Activated naive CD8-positive, alpha-beta T cell treated with anti-CD3 and anti-CD28 coated beads, Interleukin-2, amount 50 U/mL, for 16 hours (primary cell): Measurements from ENCODE around the gene SSBP1.
"Not testable (repeated sequence)": the region's sequence is repeated elsewhere in the genome, so short reads cannot be mapped to it uniquely, and the experiment has no call there.

Experiments used
- DNase-seq: peaks from one replicate; pipeline ENCODE4 v3.0.0-alpha.2; 2020; ENCODE audit warnings: low read depth, low spot score

SSBP1 gene

GRCh38 chr7:141737836-141738591 lies at the start of gene SSBP1:
Gene SSBP1 (plus strand): TSS chr7:141738358. CDS start chr7:141739167, 809 bp downstream.
- DNase-seq = peak; percentile 81

- DNase-seq = not testable (repeated sequence)
These were observed 48.9 kb upstream of the SSBP1 start for GRCh38 chr7:141689072-141689825.

- no peak for DNase-seq
These were observed 46.6 kb upstream of the SSBP1 start for GRCh38 chr7:141691540-141691939.

DNA sequence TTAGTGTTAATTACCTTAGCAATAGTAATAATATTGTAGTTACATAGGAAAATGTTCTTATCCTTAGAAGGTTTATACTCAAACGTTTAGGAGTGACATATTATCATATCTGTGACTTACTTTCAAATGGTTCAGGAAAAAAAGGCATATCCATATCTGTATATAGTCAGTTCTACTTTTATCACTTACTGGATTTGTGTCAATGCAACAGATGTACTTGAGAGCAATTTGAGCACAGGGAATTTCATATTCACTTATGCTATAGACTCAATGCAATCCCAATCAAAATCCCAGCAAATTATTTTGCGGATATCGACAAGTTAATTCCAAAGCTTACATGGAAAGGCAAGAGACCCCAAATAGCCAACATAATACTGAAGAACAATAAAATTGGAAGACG lies 46.2 kb upstream of the SSBP1 start:
- no peak for DNase-seq

- no peak for DNase-seq
These were observed 45.1 kb upstream of the SSBP1 start for GRCh38 chr7:141693082-141693481.

GRCh38 chr7:141695803-141696289 lies 42.3 kb upstream of the SSBP1 start:
- DNase-seq = no peak

- no peak for DNase-seq
These were observed 41.8 kb upstream of the SSBP1 start for GRCh38 chr7:141696348-141696747.

DNA sequence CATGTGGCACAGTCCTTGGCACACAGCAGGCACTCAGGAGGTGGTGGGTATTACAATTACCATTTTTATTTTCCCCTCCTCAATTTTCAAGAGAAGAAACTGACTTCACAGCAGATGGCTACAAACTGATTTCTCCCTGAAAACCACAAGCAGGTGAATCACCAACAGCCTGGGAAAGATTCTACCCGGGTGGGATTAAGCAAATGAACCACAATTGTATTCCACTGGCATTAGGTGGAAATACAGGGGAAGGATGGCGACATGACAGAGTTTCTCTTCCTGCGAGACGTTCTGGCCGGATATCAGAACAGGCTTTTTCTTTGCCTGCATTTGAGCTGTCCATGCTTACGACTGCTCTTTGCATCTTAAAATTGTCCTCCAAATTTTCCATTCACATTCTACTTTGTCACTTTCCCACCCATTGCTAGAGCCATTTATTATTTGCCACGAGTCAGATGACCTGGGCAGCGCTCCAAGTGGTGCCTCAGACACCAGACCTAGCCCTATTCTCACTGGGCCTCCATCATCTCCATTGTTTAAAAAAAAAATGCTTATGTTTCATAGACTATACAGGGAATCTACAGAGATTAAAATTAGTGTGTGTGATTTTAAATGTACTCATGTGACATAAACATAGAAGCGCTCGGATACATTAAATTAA lies 40.8 kb upstream of the SSBP1 start:
- no peak for DNase-seq

DNA sequence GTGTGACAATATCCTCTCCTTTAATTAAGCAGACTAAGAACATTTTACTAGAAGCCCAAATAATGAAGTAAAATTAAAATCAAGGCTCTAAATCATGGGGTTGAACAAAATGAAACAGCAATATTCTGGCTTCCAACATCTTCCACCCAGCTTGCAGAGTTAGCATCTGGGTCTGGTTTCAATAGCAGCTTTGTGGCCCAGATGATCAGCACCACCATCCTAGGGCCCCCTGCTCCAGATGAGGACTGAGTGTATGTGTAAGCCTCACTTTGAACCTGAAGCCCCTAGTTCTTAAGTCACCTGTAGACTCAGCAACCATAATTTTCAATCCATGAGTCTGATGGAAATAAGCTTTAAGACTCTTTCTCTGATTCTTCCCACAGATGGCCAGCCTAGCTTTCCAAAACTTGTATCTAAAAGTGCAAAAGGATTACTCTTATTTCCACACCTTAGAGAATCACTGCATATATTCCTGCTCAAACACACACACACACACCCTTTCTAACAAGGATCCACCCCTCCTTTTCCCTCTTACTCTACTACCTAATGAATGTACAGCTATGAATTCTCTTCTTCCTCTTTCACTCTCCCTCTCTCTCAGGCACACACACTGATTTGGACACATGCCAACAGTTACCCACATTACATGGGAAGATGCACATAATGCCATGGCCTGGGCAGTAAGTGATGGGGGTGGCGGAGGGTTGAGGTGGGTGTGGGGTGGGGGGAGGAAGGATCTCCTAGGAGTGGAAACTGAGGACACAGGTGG lies 39.7 kb upstream of the SSBP1 start:
- DNase-seq = no peak

DNA sequence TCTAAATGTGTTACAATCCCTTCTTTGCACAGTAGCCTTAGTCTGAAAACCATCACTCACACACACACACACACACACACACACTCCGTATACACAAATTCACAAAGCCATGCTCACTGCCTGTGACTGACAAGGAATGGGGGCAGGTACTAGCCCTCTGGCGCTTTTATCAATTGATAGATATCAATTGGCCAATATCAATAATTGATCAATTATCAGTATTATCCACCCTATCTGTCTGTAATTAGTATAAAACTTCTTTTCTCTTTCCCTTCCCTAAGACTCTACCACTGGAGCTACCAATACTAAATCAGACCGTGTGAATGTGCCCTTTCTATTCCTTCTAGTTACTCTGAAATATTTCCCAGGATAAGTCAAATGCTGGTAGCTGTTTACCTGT lies 38.3 kb upstream of the SSBP1 start:
- DNase-seq = no peak

GRCh38 chr7:141700296-141700847 lies 37.8 kb upstream of the SSBP1 start:
- no peak for DNase-seq

DNA sequence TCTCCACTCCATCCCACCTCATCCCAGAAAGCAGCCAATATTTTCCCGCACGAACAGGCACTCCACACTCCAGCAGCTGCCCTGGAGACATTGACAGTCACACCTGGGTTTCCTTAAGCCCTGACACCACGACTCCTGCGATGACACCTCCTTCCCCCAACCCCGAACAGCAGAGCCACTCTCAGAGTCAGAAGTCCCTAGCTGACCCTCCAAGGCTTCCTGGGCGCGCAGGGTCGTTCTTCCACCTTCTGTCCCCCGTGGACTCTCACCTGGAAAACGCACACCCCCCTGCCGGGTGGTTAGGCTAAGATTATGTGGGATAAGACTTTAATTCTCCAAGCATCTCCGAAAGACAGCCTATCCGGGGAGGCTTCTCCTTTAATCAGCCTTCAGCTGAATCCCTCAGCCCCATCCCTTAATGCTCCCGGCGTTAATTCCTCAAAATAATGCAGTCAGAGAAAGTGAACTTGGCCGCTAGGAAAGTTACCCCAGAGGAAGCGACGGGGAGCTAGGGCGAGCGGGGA lies 37.2 kb upstream of the SSBP1 start:
- DNase-seq = no peak

- peak; percentile 45 for DNase-seq
These were observed 36.6 kb upstream of the SSBP1 start for GRCh38 chr7:141701489-141702046.

GRCh38 chr7:141702047-141702567 lies 36.1 kb upstream of the SSBP1 start, which contains the start of gene DENND11:
Gene DENND11 (minus strand): TSS chr7:141702166. CDS start chr7:141702153, 13 bp downstream.
- no peak for DNase-seq

DNA sequence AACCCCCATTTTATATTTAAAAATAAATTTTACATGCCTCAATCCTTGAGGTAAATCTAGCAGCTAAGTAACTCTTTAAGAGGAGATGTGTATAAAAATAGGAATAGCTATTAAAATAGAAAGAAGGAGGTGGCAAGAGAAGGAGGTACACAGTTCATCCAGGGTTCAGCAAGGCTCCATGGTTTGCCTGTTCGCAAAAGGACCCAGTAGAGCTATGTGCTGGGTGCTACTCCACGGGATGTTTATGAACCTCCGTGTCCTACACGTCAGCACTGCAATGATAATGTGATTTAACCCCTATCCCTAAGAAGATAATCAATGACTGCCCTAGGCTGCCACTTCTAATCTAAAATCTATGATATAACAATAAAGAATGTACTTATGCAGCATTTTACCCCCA lies 35.3 kb upstream of the SSBP1 start:
- no peak for DNase-seq

- no peak for DNase-seq
These were observed 34.0 kb upstream of the SSBP1 start for GRCh38 chr7:141704112-141704511.

DNA sequence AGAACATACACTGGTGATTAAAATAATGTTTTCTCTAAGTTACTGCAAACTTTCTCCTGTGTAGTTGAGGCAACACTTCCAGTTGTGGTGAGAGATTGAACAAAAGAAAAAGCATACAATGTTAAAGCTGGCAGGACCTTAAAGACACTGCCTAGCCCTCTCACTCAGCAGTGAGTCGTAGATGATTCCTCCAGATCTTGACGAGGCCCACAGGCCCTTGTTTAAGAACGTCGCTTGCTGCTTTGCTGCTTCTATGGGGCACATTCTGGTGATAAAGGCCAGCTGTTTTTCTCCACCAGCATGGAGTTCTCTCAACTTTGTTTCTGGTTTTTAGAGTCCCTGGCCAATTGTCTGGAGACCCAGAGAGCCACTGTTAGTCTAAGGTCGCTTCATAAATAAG lies 33.4 kb upstream of the SSBP1 start:
- no peak for DNase-seq

GRCh38 chr7:141706239-141707064 lies 31.7 kb upstream of the SSBP1 start:
- no peak for DNase-seq

- DNase-seq = no peak
These were observed 29.8 kb upstream of the SSBP1 start, which contains the start of gene WEE2 for GRCh38 chr7:141708351-141708750. Gene WEE2 (plus strand): TSS chr7:141708353. CDS start chr7:141708759, 406 bp downstream.
